HG03469 (cell line): ENCODE measurements around the gene ATG14.
"Not testable (repeated sequence)": the region's sequence is repeated elsewhere in the genome, so short reads cannot be mapped to it uniquely, and the experiment has no call there.

Source experiments
- ATAC-seq: cut with Tn5 transposase; IDR thresholded peaks from one replicate; pipeline ENCODE4 v1.9.1; 2021; ENCODE audit warnings: mild to moderate bottlenecking, moderate library complexity, moderate number of reproducible peaks; ENCODE audit not compliant: unreplicated experiment

ATG14 gene

DNA sequence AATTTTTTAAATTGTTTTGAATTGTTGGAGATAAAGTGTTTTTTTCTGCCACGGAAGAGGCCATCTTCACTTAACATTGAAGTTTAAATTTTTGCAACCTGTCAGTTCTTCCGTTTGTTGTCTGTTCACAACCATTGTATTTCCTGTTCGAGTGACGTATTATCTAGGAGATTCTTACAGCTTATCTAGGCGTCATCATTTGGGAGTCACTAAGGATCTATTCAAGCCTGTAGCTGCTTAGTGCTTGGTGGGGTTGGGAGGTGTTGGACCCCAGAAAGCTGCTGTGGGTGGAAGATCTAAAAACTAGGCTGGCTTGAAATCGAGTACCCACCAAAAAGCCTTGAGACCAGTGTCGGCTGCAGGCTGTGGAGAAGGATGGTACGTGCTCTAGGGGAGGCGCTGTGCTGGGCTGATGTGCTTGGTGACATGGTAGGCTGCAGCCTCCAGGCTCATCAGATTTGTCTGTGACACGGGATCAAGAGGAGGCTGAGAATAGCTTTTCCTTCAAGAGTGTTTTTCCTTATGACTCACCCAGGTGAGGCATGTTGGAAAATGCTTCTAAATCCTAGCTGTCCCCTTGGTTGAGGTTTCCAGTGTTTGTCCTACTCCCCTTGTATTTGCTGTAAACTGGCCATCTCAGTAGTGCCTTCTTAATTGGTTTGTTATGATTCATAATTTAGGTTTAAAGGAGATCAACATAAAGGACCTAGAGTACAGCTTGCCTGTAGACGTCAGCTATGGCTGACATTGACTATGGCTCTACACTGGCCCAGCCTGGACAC is 57.8 kb downstream of the ATG14 start:
- no peak for ATAC-seq

DNA sequence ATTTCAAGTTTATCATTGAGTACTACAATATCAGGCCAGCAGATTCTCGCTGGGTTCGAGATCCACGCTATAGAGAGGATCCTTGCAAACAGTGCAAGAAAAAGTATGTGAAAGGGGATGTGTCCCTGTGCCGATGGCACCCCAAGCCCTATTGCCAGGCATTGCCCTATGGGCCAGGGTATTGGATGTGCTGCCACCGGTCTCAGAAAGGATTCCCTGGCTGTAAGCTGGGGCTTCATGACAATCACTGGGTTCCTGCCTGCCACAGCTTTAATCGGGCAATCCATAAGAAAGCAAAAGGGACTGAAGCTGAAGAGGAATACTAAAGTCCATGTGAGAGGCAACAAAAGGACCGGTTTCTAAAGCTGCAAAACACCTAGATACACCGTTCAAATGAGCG is 59.4 kb downstream of the ATG14 start:
- ATAC-seq = no peak

DNA sequence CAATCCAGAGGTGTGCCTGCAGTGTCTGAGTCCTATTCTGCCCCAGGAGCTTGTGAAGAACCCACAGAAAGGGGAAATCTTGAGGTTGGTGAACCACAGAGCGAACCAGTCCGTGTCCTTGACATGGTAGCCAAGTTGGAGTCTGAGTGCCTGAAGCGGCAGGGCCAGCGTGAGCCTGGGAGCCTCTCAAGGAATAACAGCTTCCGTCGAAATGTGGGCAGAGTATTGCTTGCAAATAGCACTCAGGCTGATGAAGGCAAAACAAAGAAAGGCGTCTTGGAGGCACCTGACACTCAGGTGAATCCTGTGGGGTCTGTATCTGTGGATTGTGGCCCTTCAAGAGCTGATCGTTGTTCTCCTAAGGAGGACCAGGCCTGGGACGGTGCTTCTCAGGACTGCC is 60.5 kb downstream of the ATG14 start:
- ATAC-seq = no peak

DNA sequence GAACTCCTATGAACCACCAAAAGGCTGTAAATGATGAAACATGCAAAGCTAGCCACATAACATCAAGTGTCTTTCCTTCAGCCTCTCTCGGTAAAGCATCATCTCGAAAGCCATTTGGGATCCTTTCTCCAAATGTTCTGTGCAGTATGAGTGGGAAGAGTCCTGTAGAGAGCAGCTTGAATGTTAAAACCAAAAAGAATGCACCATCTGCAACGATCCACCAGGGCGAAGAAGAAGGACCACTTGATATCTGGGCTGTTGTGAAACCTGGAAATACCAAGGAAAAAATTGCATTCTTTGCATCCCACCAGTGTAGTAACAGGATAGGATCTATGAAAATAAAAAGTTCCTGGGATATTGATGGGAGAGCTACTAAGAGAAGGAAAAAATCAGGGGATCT is 61.2 kb downstream of the ATG14 start:
- ATAC-seq = no peak

DNA sequence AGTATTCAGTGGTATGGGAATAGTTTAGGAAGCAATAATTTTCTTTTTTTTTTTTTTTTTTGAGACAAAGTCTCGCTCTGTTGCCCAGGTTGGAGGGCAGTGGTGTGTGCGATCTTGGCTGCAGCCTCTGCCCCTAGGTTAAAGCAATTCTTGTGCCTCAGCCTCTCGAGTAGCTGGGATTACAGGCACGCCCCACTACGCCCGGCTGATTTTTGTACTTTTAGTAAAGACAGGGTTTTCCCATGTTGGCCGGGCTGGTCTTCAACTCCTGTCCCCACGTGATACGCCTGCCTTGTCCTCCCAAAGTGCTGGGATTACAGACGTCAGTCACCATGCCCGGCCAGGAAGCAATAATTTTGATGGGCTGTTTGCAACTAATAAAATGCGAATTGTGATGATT is 62.1 kb downstream of the ATG14 start:
- no peak for ATAC-seq

DNA sequence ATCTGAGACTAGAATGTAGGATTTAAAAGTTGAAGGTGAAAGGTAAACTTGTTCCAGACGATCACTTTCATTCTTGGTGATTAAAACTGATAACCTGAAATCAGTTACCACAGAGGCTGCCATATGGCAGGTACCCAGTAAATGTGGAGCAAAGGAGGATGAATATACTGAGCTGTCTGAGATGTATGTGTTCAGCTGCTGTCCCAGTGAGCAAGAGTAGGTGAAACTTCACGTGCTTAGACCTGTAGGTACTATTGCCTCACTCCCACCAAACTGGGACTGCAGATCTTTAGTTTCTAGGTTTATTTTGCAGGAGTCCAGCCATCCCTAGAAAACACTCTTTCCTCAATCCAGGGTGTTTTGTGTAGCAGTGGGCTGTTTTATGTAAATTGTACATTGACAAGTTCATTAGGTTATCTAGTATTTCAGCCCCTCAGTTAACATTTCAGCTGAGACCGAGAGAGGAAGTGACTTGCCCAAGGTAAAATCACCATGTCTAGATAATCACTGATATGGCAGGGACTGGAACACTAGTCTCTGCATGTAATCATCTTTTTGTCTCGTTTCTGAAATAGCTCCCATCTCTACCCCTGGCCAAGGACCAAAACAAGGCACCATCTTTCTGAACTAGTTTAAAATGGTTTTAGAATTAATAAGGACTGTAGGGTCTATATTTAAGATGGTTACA is 62.7 kb downstream of the ATG14 start:
- ATAC-seq = no peak

DNA sequence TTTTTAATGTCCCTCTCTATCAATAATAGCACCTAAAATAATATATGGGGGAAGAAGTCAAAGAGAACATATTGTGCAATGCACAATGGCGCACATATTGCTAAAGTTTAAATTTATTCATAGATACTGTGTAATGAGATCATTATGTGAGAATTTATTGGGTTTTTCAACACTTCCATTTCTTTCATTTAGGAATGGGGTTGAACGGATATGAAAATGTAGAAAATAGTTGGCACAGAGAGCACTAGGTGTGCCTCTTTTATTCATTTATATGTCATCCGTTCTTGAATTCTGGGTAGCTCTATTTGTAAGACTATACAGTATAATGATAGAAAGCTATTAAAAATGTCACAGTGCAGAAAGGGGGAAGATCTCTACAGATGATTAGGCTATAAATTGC is 63.9 kb downstream of the ATG14 start:
- no peak for ATAC-seq

DNA sequence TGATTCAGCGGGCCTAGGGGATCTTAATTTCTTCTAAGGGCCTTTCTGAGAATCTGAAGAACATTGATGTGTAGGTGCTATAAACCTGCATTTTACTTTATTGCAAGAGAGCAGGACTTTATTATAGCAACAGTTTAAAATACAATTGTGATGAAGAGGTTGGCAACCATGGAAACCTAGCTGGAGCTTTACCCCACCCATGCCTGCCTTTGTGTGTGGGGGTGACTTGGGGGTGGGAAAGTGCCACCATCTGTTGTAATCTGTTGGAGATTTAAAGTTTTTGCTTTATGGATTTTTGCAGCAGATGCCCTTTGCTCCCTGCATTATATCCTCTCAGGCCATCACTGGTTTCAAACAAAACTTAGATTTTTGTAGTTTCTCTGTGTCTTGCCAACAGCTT is 64.6 kb downstream of the ATG14 start:
- ATAC-seq = no peak

DNA sequence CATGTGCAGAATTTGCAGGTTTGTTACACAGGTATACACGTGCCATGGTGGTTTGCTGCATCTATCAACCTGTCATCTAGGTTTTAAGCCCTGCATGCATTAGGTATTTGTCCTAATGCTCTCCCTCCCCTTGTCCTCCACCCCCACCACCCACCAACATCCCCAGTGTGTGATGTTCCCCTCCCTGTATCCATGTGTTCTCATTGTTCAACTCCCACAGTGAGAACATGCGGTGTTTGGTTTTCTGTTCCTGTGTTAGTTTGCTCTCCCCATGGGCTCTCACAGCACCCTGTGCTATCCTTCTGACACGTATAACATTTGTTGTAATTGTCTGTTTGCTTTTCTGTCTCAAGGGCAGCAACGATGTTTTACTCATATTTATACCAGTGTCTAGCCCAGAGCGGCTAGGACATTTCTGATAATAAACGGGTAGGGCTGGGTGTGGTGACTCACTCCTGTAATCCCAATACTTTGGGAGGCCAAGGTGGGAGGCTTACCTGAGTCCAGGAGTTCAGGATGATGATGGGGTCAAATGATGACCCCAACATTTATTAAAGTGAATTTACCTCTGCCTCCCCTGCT is 67.0 kb downstream of the ATG14 start:
- not testable (repeated sequence) for ATAC-seq

DNA sequence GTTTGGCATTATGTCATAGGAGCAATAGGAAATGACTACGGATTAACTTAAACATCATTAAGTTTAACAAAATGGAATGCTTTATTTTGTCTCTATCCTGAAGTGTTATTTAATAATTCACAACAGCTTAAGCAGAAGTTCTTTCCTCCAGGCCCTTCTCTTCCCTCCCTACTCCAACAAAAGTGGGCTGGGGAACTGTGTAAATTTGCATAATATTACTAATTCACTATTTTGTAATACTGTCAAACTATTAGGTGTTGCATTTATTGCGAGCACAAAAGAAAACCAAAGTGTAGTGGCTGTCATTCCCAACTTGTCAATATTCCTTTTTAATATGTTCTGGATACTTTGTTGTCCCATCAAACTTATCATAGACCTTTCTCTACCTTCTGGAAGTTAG is 69.8 kb downstream of the ATG14 start:
- ATAC-seq = no peak

DNA sequence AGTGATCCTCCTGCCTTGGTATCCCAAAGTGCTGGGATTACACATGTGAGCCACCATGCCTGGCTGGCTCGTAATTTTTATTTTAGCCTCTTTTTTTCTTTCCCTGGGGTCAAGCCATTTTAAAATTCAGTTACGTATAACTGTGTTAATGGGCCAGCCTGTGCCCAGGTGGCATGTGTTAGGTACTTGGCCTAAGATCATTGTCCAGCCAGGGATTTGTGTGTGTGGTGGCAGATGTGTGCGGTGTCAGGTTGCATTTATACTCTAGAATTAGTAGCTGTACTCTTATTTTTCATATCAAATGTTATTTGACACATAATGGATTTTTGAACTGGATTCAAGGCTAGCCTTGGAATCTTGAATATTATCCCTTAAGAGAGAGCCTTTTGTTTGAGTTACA is 71.1 kb downstream of the ATG14 start:
- no peak for ATAC-seq

DNA sequence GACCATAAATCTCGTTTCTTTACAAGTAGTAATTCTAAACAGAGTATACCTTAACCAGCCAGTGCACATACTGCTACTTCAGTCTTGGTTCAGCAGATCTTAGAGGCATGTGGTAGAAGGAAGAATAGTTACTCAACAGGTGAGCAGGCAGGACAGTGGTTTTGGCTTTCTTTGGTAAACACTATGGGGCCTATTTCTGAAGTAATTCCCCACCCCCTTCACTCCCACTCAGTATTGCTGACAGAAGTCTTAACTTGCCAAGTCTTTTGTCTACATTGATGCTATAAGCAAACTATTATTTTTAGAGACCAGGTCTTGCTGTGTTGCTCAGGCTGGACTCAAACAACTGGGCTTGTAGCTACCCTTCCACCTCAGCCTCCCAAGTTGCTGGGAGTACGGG is 71.9 kb downstream of the ATG14 start:
- peak; percentile 71 for ATAC-seq

DNA sequence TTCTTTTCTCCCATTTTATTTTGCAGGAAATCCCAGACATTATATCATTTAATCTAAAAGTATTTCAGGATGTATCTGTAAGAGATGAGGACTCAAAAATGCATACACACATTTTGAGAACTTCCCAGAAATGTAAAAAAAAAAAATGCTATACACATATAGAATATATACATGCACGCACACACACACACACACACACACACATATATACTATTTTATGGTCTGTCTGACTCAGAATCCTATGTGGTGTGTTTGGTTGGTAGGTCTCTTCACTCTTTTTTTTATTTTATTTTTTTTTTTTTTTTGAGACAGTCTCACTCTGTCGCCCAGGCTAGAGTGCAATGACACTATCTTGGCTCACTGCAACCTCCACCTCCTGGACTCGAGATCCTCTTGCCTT is 74.9 kb downstream of the ATG14 start:
- ATAC-seq = no peak

DNA sequence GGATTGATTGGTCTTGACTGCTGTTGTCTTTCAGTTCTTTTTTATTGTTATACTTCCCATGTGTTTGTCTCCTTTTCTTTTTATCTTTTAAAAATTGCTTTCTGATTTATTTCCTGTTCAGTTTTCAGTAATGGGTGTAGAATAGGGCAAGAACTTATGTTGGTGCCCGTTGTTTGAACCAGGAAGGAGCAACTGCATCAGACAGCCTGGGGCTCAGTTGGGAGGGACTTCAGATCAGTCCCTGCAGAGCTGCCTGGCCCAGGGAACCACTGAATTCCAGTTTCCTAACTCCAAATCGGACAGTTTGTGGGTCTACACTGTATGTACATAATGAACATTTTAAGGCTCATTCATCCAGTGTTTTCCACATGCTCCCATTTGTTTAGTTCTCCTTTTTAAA is 75.5 kb downstream of the ATG14 start:
- ATAC-seq = no peak

DNA sequence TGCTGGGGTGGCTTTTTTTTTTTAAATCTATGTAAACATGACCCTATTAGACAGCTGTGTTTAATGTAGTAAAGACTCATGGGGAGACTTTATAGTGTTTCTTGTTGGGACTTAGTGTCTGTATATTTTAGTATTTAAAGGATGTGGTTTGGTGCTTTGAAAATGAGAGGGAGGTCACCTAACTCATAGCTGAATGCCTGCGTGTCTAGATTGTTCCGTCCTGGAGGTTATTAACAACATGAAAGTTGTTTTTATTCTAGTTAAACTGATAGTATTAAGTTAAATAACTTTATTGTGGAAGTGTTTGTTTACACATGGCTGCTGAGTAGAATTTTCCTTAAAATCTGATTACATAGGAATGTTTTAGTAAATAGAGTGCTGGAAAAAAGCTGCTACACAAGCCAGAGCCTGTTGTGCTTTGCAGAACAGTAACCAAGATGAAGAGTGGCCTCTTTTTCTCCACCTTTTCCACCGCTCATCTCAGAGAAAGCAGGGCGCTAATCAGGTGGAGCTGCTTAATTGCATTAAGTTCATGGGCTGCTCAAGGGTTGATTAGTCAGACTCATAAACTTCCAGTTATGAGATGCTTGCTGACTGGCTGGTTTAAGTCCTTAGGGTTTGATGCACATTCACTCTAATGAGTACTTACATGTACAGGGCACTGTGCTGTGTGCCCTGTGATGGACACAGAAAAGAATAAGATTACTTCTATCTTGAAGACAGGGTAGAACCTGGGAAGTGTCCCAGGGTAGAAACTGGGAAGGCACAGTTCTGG is 77.7 kb downstream of the ATG14 start:
- ATAC-seq = no peak

DNA sequence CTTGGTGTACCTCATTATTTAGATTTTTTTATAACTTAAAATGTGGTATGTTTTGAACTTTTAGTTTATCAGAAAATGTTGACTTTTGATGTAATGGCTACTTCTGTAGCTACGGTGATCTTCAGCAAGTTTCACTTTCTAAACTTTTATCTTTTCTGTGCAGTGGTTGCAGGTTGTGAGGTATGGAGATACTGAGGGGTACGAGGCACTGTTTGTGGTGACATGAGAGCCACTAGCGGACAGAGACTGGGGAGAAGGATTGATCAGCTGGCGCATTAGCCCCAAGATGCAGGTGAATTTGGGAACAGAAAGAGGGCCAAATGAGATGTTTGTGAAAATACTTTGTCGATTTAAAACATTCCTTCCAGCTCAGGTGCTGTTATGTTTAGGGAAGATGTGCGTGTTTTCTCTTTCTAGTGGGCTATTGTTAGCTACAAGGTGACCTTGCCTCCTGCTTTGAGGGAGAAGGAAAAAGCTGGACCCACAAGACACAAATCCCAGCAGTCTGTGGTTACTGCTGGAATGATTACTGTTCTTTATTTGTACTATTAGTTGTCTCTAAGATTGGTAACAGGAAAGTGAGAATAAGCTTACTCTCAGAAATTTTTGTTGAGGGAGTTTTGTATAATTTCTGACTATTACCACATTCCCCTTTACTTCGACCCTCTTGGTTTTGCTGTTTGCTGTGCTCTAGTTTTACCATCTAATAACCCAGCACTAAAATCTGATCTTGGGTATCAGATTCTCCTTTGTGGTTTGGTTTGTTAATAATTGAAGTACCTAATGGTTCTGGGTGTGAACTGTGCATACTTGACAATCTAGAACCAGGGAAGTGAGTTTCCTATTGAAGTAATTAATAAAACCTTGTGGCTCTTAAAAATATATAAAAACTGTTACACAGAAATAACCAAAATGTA is 78.7 kb downstream of the ATG14 start:
- ATAC-seq = no peak

DNA sequence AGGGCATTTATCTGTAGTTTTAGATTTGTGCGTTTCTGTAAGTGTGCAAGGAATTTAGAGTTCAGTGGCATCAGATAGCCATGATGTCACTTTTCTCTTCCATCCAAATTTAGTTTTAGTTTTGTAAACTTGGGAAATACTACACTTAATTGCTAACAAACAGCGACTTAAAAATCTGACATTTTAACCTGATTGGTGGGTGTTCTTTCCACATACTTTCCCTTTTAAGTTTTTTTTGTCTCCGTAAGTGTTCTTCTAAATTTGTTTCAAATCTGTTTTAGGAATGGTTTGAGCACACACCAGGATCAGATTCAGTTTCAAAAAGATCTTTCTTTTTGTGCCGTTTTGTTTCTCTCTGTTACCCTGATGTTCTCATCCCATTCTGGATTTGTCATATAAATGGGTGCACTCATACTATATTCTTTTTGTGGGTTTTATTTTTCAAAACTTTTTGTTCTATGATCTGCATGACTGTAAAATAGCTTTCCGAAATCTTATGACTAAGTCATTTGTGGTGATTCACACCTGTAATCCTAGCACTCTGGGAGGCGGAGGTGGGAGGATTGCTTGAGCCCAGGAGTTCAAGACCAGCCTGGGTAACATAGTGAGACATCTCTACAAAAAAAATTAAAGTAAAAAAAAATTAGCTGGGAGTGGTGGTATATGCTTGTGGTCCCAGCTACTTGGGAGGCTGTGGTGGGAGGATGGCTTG is 81.5 kb downstream of the ATG14 start:
- no peak for ATAC-seq

DNA sequence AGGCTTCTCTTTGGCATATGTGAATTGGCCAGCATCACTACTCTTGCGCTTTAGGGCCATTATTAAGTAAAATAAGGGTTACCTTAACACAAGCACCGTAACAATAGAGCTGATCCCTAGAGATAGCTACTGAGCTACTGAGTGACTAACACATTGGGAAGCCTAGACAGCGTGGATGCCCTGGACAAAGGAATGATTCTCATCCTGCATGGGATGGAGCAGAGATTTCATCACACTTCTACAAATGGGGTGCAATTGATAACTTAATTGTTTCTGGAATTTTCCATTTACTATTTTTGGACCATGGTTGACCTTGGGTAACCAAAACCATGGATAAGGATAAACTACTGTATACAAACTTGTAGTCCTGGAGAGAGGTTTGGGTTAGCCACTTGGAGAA is 83.3 kb downstream of the ATG14 start:
- ATAC-seq = no peak

DNA sequence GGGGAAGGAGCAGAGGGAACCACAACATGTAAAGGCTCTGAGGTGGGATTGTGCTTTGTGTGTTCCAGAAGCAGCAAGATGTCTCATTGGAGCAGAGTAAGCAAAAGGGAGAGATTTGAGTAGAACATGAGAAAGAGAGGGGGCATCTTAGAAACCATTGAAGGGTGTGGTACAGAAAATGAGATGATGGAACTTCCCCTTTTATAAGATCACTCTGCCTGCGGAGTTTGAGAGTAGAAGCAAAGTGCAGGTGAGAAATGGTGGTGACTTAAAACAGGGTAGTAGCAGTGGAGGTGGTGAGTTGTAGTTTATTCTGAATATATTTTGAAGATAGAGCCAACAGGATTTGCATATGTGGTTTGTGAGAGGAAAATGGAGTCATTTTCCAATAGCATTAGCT is 84.5 kb downstream of the ATG14 start:
- peak; percentile 69 for ATAC-seq

DNA sequence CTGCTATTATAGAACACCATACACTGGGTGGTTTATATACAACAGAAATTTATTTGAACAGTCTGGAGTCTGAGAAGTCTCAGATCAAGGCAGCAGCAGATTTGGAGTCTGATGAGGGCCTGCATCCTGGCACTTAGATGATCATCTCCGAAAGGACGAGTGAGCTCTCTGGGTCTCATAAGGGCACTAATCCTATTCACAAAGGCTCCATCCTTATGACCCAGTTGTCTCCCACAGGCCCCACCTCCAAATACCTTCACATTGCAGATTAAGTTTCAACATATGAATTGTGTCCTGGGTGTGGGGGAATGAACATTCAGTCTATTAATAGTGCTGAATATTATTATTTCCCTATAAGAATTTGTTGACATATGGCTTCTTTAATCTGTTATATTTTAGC is 86.8 kb downstream of the ATG14 start:
- ATAC-seq = no peak
